Measurements from ENCODE around the gene DNAJC1.

GRCh38 chr10:21831986-21832820 lies 171.3 kb downstream of the DNAJC1 start:
- TF ChIP-seq POLR2A (IDR thresholded peaks at IDR 0.05) (no peak), POLR2AphosphoS5 (IDR thresholded peaks at IDR 0.05) (no peak)
- TF ChIP-seq, protein P1, sequence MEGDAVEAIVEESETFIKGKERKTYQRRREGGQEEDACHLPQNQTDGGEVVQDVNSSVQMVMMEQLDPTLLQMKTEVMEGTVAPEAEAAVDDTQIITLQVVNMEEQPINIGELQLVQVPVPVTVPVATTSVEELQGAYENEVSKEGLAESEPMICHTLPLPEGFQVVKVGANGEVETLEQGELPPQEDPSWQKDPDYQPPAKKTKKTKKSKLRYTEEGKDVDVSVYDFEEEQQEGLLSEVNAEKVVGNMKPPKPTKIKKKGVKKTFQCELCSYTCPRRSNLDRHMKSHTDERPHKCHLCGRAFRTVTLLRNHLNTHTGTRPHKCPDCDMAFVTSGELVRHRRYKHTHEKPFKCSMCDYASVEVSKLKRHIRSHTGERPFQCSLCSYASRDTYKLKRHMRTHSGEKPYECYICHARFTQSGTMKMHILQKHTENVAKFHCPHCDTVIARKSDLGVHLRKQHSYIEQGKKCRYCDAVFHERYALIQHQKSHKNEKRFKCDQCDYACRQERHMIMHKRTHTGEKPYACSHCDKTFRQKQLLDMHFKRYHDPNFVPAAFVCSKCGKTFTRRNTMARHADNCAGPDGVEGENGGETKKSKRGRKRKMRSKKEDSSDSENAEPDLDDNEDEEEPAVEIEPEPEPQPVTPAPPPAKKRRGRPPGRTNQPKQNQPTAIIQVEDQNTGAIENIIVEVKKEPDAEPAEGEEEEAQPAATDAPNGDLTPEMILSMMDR (IDR thresholded peaks at IDR 0.05) = no peak
